K562 (cell line): ENCODE results near the gene RBFOX2.

Experiments
- GTF3C2 ChIP-seq: IDR thresholded peaks from 3 replicates; pipeline ENCODE4 v1.6.1; 2011; ENCODE audit warnings: borderline replicate concordance, mild to moderate bottlenecking, moderate library complexity; ENCODE audit not compliant: insufficient read length; ENCODE audit errors: extremely low read depth
- HDAC6 ChIP-seq: IDR thresholded peaks from 2 replicates; pipeline ENCODE4 v1.6.1; 2012; ENCODE audit warnings: low read depth, mild to moderate bottlenecking, control low read depth, inconsistent platforms, low read length, moderate library complexity
- POLR2AphosphoS5 ChIP-seq: IDR thresholded peaks from 2 replicates; pipeline ENCODE4 v1.6.1; 2011; ENCODE audit warnings: mild to moderate bottlenecking, low read depth, low read length, moderate library complexity; ENCODE audit not compliant: control insufficient read depth, insufficient read depth
- TBL1XR1 ChIP-seq, 2 experiments: IDR thresholded peaks; 2 replicates each; pipeline ENCODE4 v1.6.1; 2012; ENCODE audit warnings: improper control_type of control experiment in 2 of 2, low read length in 2 of 2, mild to moderate bottlenecking in 1 of 2

GRCh38 chr22:35808377-35808776 lies 220.2 kb downstream of the RBFOX2 start:
- TF ChIP-seq GTF3C2 (no peak), HDAC6 (no peak), POLR2AphosphoS5 (no peak), TBL1XR1 (IDR thresholded peaks at IDR 0.05; ENCODE audit: low read length in 2 of 2) (no peak)
